Activated CD4-positive, alpha-beta T cell treated with anti-CD3 and anti-CD28 coated beads for 36 hours (primary cell): ENCODE data around the gene ASCC1. TPM values are rescaled to one million over a fixed set of nuclear protein-coding genes. Genes with fewer than 3 reads are reported as not detected.
"Not testable (repeated sequence)": the region's sequence is repeated elsewhere in the genome, so short reads cannot be mapped to it uniquely, and the experiment has no call there.

ENCODE experiments used
- ATAC-seq: fragments of 200-7000 bp; cut with Tn5 transposase; one replicate; pipeline ENCODE4 v1.10.0; 2021; ENCODE audit warnings: mild to moderate bottlenecking, moderate library complexity
- CTCF ChIA-PET: fragments of 350-600 bp; sonication (Branson Sonifier 250); formaldehyde crosslinking; loops from one replicate; lab custom pipeline; 2021; ENCODE audit warnings: antibody characterized with exemption; lab: Charles Lee
- POLR2A ChIA-PET: fragments of 350-600 bp; sonication (Branson Sonifier 250); formaldehyde crosslinking; loops from one replicate; lab custom pipeline; 2021; ENCODE audit warnings: antibody characterized with exemption, inconsistent platforms; lab: Charles Lee
- DNase-seq: peaks from one replicate; pipeline ENCODE4 v3.0.0-alpha.2; 2020
- H3K27ac Mint-ChIP-seq: one replicate; pipeline ENCODE4 v1.8.0; 2021; ENCODE audit warnings: mixed read lengths
- H3K27me3 Mint-ChIP-seq: one replicate; pipeline ENCODE4 v1.8.0; 2021; ENCODE audit warnings: mixed read lengths
- H3K36me3 Mint-ChIP-seq: one replicate; pipeline ENCODE4 v1.8.0; 2021; ENCODE audit warnings: low read depth, mixed read lengths
- H3K4me1 Mint-ChIP-seq: one replicate; pipeline ENCODE4 v1.8.0; 2021; ENCODE audit warnings: mixed read lengths
- H3K4me3 Mint-ChIP-seq: one replicate; pipeline ENCODE4 v1.8.0; 2021; ENCODE audit warnings: mild to moderate bottlenecking, moderate library complexity, mixed read lengths
- H3K9me3 Mint-ChIP-seq: one replicate; pipeline ENCODE4 v1.8.0; 2021; ENCODE audit warnings: low read depth, mixed read lengths
- intact Hi-C, 2 experiments: fragments of 100-400 bp; cut with DNase I in 1 of 2; cut with micrococcal nuclease in 1 of 2; formaldehyde crosslinking; loops; one replicate each; pipeline versions ENCODE4 v1.14.2 to v1.15.1; 2022 to 2024; cut with DNase I, micrococcal nuclease
- total RNA-seq, 2 experiments: library from RNA; stranded (reverse); gene quantifications; one replicate each; pipeline ENCODE4 v1.2.3, GENCODE V29; 2021

ASCC1 gene
- total RNA-seq, 2 experiments from 2014 or later = 67.8 to 68.9 TPM

DNA sequence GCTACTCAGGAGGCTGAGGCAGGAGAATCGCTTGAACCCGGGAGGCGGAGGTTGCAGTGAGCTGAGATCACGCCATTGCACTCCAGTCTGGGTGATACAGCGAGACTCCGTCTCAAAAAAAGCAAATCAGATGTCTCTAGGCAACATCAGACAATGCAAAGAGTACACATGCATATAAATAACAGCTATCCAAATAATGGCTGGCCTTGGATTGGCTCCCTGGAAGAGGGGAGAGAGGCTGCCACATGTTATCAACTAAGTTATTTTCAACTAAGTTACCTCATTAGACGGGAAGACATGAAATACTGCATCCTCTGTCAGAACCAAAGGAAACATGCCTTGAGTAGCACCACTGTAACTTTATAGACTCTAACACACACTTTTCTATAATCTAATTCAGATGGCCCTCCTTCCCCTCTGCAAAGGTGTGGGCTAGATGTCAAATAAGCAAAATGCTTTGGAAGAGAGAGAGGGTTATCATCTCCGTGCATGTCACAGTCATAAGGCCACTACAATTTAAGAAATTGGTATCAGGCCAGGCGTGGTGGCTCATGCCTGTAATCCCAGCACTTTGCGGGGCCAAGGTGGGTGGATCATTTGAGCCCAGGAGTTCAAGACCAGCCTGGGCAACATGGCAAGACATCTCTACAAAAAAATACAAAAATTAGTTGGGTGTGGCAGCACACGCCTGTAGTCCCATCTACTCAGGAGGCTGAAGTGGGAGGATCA lies 105.2 kb downstream of the ASCC1 start:
- ChIA-PET CTCF (no interaction called here), POLR2A (no interaction called here)
- no peak for ATAC-seq
- Mint-ChIP-seq H3K27me3 (no peaks in the 10 kb centered on the region), H3K4me1 (peaks cover 70% of the 10 kb centered on the region), H3K36me3 (peaks cover 24% of the 10 kb centered on the region), H3K27ac (no peak overlapping the region), H3K4me3 (no peak overlapping the region), H3K9me3 (no peaks in the 10 kb centered on the region)
- intact Hi-C loops = no loop called here
- no peak for DNase-seq

DNA sequence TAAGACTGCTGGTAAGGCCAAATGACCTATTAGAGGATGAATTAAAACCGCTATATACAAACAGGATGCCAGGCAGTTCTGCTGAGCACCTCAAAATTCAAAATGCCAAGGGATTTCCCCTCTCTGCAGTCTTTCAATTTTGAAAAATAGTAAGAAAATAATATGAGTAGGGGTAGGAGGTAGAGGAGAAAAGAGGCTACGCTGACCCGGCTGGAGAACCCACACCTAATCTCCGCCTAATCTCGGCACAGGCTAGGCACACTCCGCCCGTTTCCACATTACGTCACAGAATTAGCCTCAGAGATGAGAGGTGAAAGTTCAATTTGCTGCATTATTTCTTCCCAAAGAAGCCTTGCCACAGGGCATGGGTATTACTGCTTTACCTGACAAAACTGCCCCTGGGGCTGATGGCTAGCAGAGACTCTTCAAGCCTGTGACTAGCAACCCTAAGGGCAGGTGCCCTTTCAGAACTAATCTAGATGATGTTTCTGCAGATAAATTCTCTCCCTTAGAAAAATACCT lies 106.4 kb downstream of the ASCC1 start:
- DNase-seq (no peak), ATAC-seq (peak; percentile 50)
- Mint-ChIP-seq H3K27me3 (no peaks in the 10 kb centered on the region), H3K4me3 (peak overlapping the region; percentile 50), H3K27ac (peak overlapping the region; percentile 85), H3K36me3 (peaks cover 15% of the 10 kb centered on the region), H3K4me1 (peaks cover 73% of the 10 kb centered on the region), H3K9me3 (no peaks in the 10 kb centered on the region)
- ChIA-PET POLR2A (no interaction called here), CTCF (interaction anchor here (1.4 to 1.8 kb wide), 2 partner anchors 15 to 16 kb away, joined by 3 to 7 read pairs; no protein-coding TSS in a partner anchor)
- intact Hi-C loops = no loop called here

GRCh38 chr10:72108830-72109635 lies 107.0 kb downstream of the ASCC1 start:
- H3K9me3 Mint-ChIP-seq = no peaks in the 10 kb centered on the region
- intact Hi-C loops = loop anchor here in 1 of 2 experiments (1.0 kb wide), 1 partner anchor 15 kb away; no protein-coding TSS in a partner anchor
- H3K27me3 Mint-ChIP-seq = no peaks in the 10 kb centered on the region
- peaks cover 15% of the 10 kb centered on the region for H3K36me3 Mint-ChIP-seq
- CTCF ChIA-PET = interaction anchor here (0.6 to 1.8 kb wide), 16 partner anchors 10 to 228 kb away, joined by 3 to 7 read pairs (median 3); no protein-coding TSS in a partner anchor
- POLR2A ChIA-PET = interaction anchor here (0.6 to 1.1 kb wide), 3 partner anchors 17 to 452 kb away, joined by 3 to 4 read pairs (median 3); partner anchors contain the start of gene DDIT4
- DNase-seq = no peak
- H3K27ac Mint-ChIP-seq = peak overlapping the region; percentile 85
- peak overlapping the region; percentile 68 for H3K4me3 Mint-ChIP-seq
- H3K4me1 Mint-ChIP-seq = peaks cover 79% of the 10 kb centered on the region
- ATAC-seq = peak; percentile 28

- Mint-ChIP-seq H3K4me3 (peak overlapping the region; percentile 68), H3K27ac (peak overlapping the region; percentile 92), H3K36me3 (peaks cover 15% of the 10 kb centered on the region), H3K4me1 (peaks cover 79% of the 10 kb centered on the region)
- H3K27me3 Mint-ChIP-seq, H3K9me3 Mint-ChIP-seq: not testable (repeated sequence)
- DNase-seq = peak; percentile 39
- intact Hi-C loops = loop anchor here in 1 of 2 experiments (1.0 kb wide), 1 partner anchor 14 kb away; no protein-coding TSS in a partner anchor
- POLR2A ChIA-PET = interaction anchor here (0.6 to 1.1 kb wide), 3 partner anchors 73 to 453 kb away, joined by 3 to 4 read pairs (median 3); partner anchors contain the start of gene DDIT4
- ATAC-seq = peak; percentile 14
- CTCF ChIA-PET = interaction anchor here (0.7 to 2.1 kb wide), 14 partner anchors 9 to 229 kb away, joined by 3 to 7 read pairs (median 3); no protein-coding TSS in a partner anchor
These were observed 108.1 kb downstream of the ASCC1 start for GRCh38 chr10:72108004-72108370.

GRCh38 chr10:72107325-72108003 lies 108.6 kb downstream of the ASCC1 start:
- H3K4me3 Mint-ChIP-seq = peak overlapping the region; percentile 68

DNA sequence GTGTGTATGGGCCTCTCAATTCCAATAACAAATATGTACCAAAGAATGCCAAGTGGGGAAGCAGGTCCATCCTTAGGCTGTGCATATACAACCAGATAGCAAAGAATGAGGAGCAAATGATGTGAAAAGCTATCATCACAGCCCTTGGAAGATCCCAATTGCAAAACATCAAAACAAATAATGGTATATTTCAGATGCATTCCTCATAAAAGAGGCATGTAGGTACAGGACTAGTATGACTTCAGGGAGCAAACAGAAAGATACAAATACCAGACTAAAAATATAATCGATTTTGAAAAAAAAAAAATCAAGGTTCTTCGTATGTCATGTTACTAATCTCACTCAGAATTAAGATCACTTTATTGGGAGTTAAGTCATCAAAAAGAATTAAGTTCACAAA lies 109.2 kb downstream of the ASCC1 start:
- ChIA-PET CTCF (interaction anchor here (0.9 to 2.1 kb wide), 3 partner anchors 9 to 211 kb away, joined by 3 to 7 read pairs (median 3); no protein-coding TSS in a partner anchor), POLR2A (interaction anchor here (0.7 kb wide), 1 partner anchor 166 kb away, joined by 3 read pairs; no protein-coding TSS in a partner anchor)
- Mint-ChIP-seq H3K4me1 (peaks cover 84% of the 10 kb centered on the region), H3K27ac (peak overlapping the region; percentile 92), H3K4me3 (peak overlapping the region; percentile 68), H3K36me3 (peaks cover 21% of the 10 kb centered on the region), H3K27me3 (no peaks in the 10 kb centered on the region), H3K9me3 (no peaks in the 10 kb centered on the region)
- intact Hi-C loops = no loop called here
- DNase-seq (no peak), ATAC-seq (no peak)

More at GRCh38 chr10:72107325-72108003, 108.6 kb downstream of the ASCC1 start:
- H3K27ac Mint-ChIP-seq = peak overlapping the region; percentile 92
- ChIA-PET CTCF (interaction anchor here (1.0 to 2.1 kb wide), 5 partner anchors 11 to 211 kb away, joined by 3 to 7 read pairs (median 7); no protein-coding TSS in a partner anchor), POLR2A (interaction anchor here (0.6 kb wide), 2 partner anchors 74 to 136 kb away, joined by 4 read pairs; no protein-coding TSS in a partner anchor)
- H3K9me3 Mint-ChIP-seq = no peaks in the 10 kb centered on the region
- peaks cover 83% of the 10 kb centered on the region for H3K4me1 Mint-ChIP-seq
- H3K27me3 Mint-ChIP-seq = no peaks in the 10 kb centered on the region
- intact Hi-C loops = loop anchor here in 1 of 2 experiments (1.0 kb wide), 1 partner anchor 13 kb away; no protein-coding TSS in a partner anchor
- peaks cover 19% of the 10 kb centered on the region for H3K36me3 Mint-ChIP-seq
- peak; percentile 58 for ATAC-seq
- DNase-seq = peak; percentile 35

DNA sequence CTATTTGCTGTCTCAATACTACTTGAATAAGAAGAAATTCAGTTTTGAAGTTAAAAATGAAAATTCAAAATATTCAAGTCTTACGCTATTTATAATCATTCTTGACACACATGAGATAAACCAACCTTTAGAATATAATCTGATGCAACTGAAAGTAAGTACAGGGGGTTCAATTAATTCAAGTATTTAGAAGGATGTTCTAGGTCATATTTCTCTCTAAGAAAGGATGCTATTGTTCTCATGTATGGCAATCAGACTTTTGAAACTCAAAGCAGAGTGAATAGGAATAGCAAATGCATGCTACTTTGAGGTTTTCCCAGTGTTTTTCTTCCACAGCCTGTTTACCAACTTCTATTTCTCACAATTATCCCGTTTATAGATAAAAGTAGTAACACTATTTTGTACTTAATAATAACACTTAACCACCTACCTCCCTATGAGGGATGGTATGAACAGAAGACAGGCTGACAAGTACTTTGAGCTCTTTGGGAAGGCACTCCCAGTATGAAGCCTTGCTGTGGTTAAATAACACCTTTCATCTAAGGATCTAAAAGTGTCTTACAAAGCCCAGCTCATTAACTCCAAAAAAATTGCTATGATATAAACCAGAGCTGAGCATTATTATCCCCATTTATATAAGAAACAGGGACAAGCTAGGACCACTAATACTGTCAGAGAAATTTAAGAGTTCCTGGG lies 109.8 kb downstream of the ASCC1 start:
- intact Hi-C loops = no loop called here
- POLR2A ChIA-PET = interaction anchor here (0.7 kb wide), 1 partner anchor 167 kb away, joined by 3 read pairs; no protein-coding TSS in a partner anchor
- H3K27me3 Mint-ChIP-seq = no peaks in the 10 kb centered on the region
- CTCF ChIA-PET = interaction anchor here (0.6 to 2.1 kb wide), 3 partner anchors 10 to 225 kb away, joined by 3 to 7 read pairs (median 3); no protein-coding TSS in a partner anchor
- peaks cover 25% of the 10 kb centered on the region for H3K36me3 Mint-ChIP-seq
- no peaks in the 10 kb centered on the region for H3K9me3 Mint-ChIP-seq
- peak overlapping the region; percentile 92 for H3K27ac Mint-ChIP-seq
- H3K4me3 Mint-ChIP-seq = peak overlapping the region; percentile 68
- ATAC-seq (no peak), DNase-seq (no peak)
- H3K4me1 Mint-ChIP-seq = peaks cover 90% of the 10 kb centered on the region

DNA sequence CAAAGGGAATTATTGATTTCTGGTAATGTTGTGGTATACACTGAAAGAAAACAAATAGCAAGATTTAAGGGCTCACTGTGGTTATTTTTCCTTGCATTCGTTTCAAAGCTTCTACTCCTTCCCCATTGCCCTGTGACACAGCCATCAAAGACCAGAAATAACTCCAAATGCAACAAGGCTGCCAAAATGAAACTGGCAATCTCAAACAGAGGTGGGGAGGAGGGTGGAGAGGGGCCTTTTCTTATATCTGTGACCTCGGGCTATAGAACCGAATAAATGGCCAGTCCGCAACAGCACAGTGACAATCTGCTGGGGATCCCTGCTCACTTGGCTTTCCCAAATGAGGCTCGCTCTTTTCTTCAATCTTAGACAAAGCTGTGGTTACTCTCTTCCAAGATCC lies 110.4 kb downstream of the ASCC1 start:
- POLR2A ChIA-PET = no interaction called here
- intact Hi-C loops = no loop called here
- peak overlapping the region; percentile 92 for H3K27ac Mint-ChIP-seq
- no peak for ATAC-seq
- CTCF ChIA-PET = interaction anchor here (0.6 to 2.1 kb wide), 2 partner anchors 10 to 224 kb away, joined by 3 to 4 read pairs; no protein-coding TSS in a partner anchor
- H3K36me3 Mint-ChIP-seq = peaks cover 29% of the 10 kb centered on the region
- H3K27me3 Mint-ChIP-seq = no peaks in the 10 kb centered on the region
- H3K4me3 Mint-ChIP-seq = no peak overlapping the region
- peaks cover 89% of the 10 kb centered on the region for H3K4me1 Mint-ChIP-seq
- no peak for DNase-seq
- no peaks in the 10 kb centered on the region for H3K9me3 Mint-ChIP-seq

DNA sequence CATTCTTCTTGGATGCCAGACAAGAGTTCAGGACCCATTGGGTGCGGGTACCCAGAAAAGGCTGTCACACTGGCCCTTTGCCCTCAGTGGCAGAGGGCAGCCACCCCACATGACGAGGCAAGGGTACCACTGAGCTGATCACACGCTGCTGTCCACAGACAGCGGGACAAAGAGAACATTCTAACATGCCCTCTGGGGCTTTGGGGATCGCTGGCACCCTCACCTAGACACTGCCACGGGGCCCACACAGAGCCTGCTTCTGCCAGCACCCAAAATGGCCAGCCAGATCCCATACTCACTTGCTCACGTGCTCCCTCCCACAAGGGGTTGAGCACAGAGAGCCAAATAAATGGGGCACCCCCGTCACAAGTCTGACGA lies 111.0 kb downstream of the ASCC1 start:
- Mint-ChIP-seq H3K4me3 (no peak overlapping the region), H3K9me3 (no peaks in the 10 kb centered on the region), H3K27me3 (no peaks in the 10 kb centered on the region), H3K36me3 (peaks cover 30% of the 10 kb centered on the region), H3K4me1 (peaks cover 84% of the 10 kb centered on the region), H3K27ac (peak overlapping the region; percentile 57)
- ATAC-seq = no peak
- POLR2A ChIA-PET = no interaction called here
- DNase-seq = no peak
- intact Hi-C loops = no loop called here
- CTCF ChIA-PET = interaction anchor here (1.4 to 2.1 kb wide), 2 partner anchors 10 to 235 kb away, joined by 4 to 5 read pairs; no protein-coding TSS in a partner anchor
